ENCODE data around the gene NCF4.

The NCF4 gene

DNA sequence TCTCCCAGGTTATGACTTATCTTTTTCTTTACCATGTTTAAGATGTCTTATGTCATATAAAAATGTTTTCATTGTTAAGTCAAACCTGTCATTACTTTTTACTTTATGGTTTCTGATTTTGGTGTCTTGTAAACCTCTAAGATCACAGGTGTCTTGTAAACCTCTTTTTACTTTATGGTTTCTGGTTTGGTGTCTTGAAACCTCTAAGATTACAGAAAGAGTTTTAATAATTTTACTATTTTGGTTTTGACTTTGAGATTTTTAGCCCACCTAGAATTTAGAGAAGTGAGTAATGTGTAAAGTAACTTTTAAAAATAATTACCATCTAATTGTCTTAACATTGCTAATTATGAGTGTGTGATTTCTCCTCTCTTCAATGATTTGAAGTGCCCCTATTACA lies 55.2 kb downstream of the NCF4 start:
- no peaks in the 10 kb centered on the region for H3K9me3 ChIP-seq (ENCODE audit: control insufficient read depth, low read depth, low read length)
- H3K27ac ChIP-seq (ENCODE audit: low read length) = no peak overlapping the region
- H3K4me1 ChIP-seq (ENCODE audit: control insufficient read depth, low read depth, low read length) = peaks cover 17% of the 10 kb centered on the region
- no peaks in the 10 kb centered on the region for H3K36me3 ChIP-seq (ENCODE audit: control insufficient read depth, low read depth, low read length)
- H3K4me3 ChIP-seq (ENCODE audit: low read length) = no peak overlapping the region
- H3K9ac ChIP-seq (ENCODE audit: low read length) = no peak overlapping the region
- peaks cover 44% of the 10 kb centered on the region for H3K27me3 ChIP-seq (ENCODE audit: control insufficient read depth, insufficient read depth, low read length)

GRCh38 chr22:36918586-36919284 lies 57.9 kb downstream of the NCF4 start:
- Histone ChIP-seq H3K36me3 (ENCODE audit: control insufficient read depth, low read depth, low read length) (no peaks in the 10 kb centered on the region), H3K9me3 (ENCODE audit: control insufficient read depth, low read depth, low read length) (no peaks in the 10 kb centered on the region), H3K4me1 (ENCODE audit: control insufficient read depth, low read depth, low read length) (peaks cover 4% of the 10 kb centered on the region), H3K4me3 (ENCODE audit: low read length) (no peak overlapping the region), H3K27ac (ENCODE audit: low read length) (no peak overlapping the region), H3K27me3 (ENCODE audit: control insufficient read depth, insufficient read depth, low read length) (peaks cover 17% of the 10 kb centered on the region), H3K9ac (ENCODE audit: low read length) (no peak overlapping the region)

DNA sequence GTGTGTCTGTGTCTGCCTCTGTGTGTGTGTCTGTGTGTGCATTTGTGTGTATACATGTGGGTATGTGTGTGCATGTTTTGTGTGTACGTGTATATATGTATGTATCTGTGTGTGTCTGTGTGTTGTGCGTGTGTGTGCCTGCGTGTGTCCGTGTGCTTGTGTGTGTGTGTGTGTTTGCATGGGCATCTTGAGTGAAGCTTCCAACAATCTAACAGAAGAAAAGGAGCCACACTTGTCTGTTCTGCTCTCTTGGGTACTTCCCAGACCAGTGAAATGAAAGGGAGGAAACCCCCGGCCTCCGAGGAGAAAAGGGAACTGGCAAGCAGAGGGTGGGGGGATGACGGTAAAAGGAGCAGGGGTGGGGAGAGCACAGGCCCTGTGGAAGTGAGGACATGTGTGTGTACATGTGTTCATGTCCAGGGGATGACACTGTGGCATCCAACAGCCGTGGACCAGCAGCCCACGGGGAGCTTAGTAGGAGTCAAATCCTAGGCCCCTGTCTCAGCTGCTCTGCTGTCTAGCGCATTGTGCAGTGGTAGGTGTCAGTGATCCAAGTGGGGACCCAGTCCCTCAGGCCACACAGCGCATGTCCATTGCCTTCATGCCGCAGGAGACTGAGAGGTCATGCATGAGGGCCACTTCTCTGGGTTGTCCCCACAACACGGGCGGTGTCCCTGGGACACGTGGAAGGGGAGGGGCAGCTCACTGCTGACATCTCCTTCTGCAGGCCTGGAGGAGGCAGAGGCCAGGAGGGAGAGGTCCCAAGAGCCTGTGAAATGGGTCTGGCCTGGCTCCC lies 60.7 kb downstream of the NCF4 start:
- peaks cover 5% of the 10 kb centered on the region for H3K27me3 ChIP-seq (ENCODE audit: control insufficient read depth, insufficient read depth, low read length)
- no peak overlapping the region for H3K9ac ChIP-seq (ENCODE audit: low read length)
- no peak overlapping the region for H3K27ac ChIP-seq (ENCODE audit: low read length)
- H3K36me3 ChIP-seq (ENCODE audit: control insufficient read depth, low read depth, low read length) = no peaks in the 10 kb centered on the region
- peaks cover 4% of the 10 kb centered on the region for H3K4me1 ChIP-seq (ENCODE audit: control insufficient read depth, low read depth, low read length)
- no peaks in the 10 kb centered on the region for H3K9me3 ChIP-seq (ENCODE audit: control insufficient read depth, low read depth, low read length)
- H3K4me3 ChIP-seq (ENCODE audit: low read length) = no peak overlapping the region

DNA sequence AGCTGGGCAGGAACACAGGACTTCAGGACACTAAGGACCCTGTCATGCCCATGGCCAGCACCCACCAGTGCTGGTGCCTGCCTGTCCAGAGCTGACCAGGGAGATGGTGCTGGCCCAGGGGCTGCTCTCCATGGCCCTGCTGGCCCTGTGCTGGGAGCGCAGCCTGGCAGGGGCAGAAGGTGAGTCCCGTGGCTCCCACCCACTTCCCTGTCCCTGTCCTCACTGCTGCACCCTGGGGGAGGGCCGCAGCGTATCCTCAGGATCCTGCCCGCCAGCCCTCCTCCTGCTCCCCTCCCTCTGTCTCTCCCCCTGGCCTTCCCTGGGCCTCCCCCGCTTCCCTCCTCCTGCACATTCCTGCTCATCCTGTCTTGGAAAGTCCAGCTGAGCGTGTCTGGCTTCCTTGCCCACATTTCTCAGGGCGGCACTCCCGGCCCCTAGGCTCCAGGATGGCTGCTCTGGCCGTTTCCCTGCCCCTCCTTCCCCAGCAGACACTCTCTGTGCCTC lies 61.4 kb downstream of the NCF4 start:
- H3K9ac ChIP-seq (ENCODE audit: low read length) = no peak overlapping the region
- H3K36me3 ChIP-seq (ENCODE audit: control insufficient read depth, low read depth, low read length) = no peaks in the 10 kb centered on the region
- no peaks in the 10 kb centered on the region for H3K9me3 ChIP-seq (ENCODE audit: control insufficient read depth, low read depth, low read length)
- no peaks in the 10 kb centered on the region for H3K27me3 ChIP-seq (ENCODE audit: control insufficient read depth, insufficient read depth, low read length)
- H3K4me3 ChIP-seq (ENCODE audit: low read length) = no peak overlapping the region
- peaks cover 4% of the 10 kb centered on the region for H3K4me1 ChIP-seq (ENCODE audit: control insufficient read depth, low read depth, low read length)
- no peak overlapping the region for H3K27ac ChIP-seq (ENCODE audit: low read length)

GRCh38 chr22:36922711-36923110 lies 61.9 kb downstream of the NCF4 start:
- H3K27ac ChIP-seq (ENCODE audit: low read length) = no peak overlapping the region
- no peaks in the 10 kb centered on the region for H3K9me3 ChIP-seq (ENCODE audit: control insufficient read depth, low read depth, low read length)
- H3K4me1 ChIP-seq (ENCODE audit: control insufficient read depth, low read depth, low read length) = peaks cover 4% of the 10 kb centered on the region
- H3K9ac ChIP-seq (ENCODE audit: low read length) = no peak overlapping the region
- no peaks in the 10 kb centered on the region for H3K27me3 ChIP-seq (ENCODE audit: control insufficient read depth, insufficient read depth, low read length)
- no peaks in the 10 kb centered on the region for H3K36me3 ChIP-seq (ENCODE audit: control insufficient read depth, low read depth, low read length)
- H3K4me3 ChIP-seq (ENCODE audit: low read length) = no peak overlapping the region

DNA sequence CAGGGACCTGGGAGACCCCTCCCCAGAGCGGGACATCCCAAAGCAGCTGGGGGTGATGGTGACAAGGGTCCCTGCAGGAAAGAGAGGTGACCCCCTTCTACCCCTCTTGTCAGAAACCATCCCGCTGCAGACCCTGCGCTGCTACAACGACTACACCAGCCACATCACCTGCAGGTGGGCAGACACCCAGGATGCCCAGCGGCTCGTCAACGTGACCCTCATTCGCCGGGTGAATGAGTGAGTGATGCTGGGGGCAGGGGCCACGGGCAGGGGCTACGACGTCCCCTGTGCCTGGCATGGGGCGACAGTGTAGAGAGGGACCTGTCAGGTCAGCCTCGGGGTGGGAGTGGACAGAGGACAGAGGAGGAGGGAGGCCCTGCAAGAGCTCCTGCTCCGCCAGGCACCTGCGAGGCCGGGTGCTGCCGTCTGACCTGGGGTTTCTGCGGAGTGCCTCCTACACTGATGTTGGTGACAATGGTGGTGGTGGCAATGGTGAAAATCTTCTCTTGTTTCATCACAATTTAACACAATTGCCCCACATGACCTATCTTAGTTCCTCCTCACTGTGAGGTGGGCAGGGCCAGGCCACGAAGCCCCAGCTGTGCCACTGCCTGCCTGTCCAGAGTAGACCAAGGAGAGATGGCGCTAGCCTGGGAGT lies 62.5 kb downstream of the NCF4 start:
- Histone ChIP-seq H3K36me3 (ENCODE audit: control insufficient read depth, low read depth, low read length) (no peaks in the 10 kb centered on the region), H3K27me3 (ENCODE audit: control insufficient read depth, insufficient read depth, low read length) (no peaks in the 10 kb centered on the region), H3K27ac (ENCODE audit: low read length) (no peak overlapping the region), H3K4me3 (ENCODE audit: low read length) (no peak overlapping the region), H3K4me1 (ENCODE audit: control insufficient read depth, low read depth, low read length) (peaks cover 4% of the 10 kb centered on the region), H3K9ac (ENCODE audit: low read length) (no peak overlapping the region), H3K9me3 (ENCODE audit: control insufficient read depth, low read depth, low read length) (no peaks in the 10 kb centered on the region)

DNA sequence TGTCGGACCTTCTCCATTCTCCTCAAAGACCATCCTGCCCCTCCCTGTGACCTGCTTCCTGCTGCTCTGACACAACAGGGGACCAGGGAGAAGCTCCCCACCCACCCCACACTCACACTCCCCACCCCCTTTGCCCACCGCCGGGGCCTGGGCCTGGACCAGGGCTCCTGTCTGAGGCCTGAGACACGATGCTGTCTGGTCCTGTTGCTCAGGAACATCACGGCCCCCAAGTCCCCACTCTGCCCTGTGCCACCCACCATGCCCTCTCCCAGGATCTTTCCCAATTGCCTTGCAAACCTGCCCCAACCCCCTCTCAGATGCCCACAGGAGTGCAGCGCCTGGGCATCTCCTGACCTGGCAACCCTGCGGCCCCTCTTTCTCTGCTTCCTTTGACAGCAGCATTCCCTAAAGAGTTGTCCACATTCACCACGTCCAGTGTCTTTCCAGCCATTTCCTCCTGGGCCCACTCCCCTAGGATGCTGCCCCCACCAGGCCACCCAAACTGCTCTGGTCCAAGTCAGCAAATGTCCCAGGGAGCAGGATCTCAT lies 63.4 kb downstream of the NCF4 start:
- Histone ChIP-seq H3K27me3 (ENCODE audit: control insufficient read depth, insufficient read depth, low read length) (no peaks in the 10 kb centered on the region), H3K9ac (ENCODE audit: low read length) (no peak overlapping the region), H3K27ac (ENCODE audit: low read length) (no peak overlapping the region), H3K4me1 (ENCODE audit: control insufficient read depth, low read depth, low read length) (peaks cover 4% of the 10 kb centered on the region), H3K9me3 (ENCODE audit: control insufficient read depth, low read depth, low read length) (no peaks in the 10 kb centered on the region), H3K36me3 (ENCODE audit: control insufficient read depth, low read depth, low read length) (no peaks in the 10 kb centered on the region), H3K4me3 (ENCODE audit: low read length) (no peak overlapping the region)

- Histone ChIP-seq H3K27ac (ENCODE audit: low read length) (no peak overlapping the region), H3K4me3 (ENCODE audit: low read length) (no peak overlapping the region), H3K4me1 (ENCODE audit: control insufficient read depth, low read depth, low read length) (peaks cover 4% of the 10 kb centered on the region), H3K9me3 (ENCODE audit: control insufficient read depth, low read depth, low read length) (no peaks in the 10 kb centered on the region), H3K36me3 (ENCODE audit: control insufficient read depth, low read depth, low read length) (no peaks in the 10 kb centered on the region), H3K9ac (ENCODE audit: low read length) (no peak overlapping the region), H3K27me3 (ENCODE audit: control insufficient read depth, insufficient read depth, low read length) (no peaks in the 10 kb centered on the region)
Measured at GRCh38 chr22:36925388-36926290, 64.8 kb downstream of the NCF4 start.

GRCh38 chr22:36926309-36926708 lies 65.5 kb downstream of the NCF4 start:
- no peak overlapping the region for H3K4me3 ChIP-seq (ENCODE audit: low read length)
- no peaks in the 10 kb centered on the region for H3K27me3 ChIP-seq (ENCODE audit: control insufficient read depth, insufficient read depth, low read length)
- H3K9ac ChIP-seq (ENCODE audit: low read length) = no peak overlapping the region
- no peak overlapping the region for H3K27ac ChIP-seq (ENCODE audit: low read length)
- H3K9me3 ChIP-seq (ENCODE audit: control insufficient read depth, low read depth, low read length) = no peaks in the 10 kb centered on the region
- peaks cover 4% of the 10 kb centered on the region for H3K4me1 ChIP-seq (ENCODE audit: control insufficient read depth, low read depth, low read length)
- H3K36me3 ChIP-seq (ENCODE audit: control insufficient read depth, low read depth, low read length) = no peaks in the 10 kb centered on the region

- Histone ChIP-seq H3K4me3 (ENCODE audit: low read length) (no peak overlapping the region), H3K9me3 (ENCODE audit: control insufficient read depth, low read depth, low read length) (no peaks in the 10 kb centered on the region), H3K27ac (ENCODE audit: low read length) (no peak overlapping the region), H3K27me3 (ENCODE audit: control insufficient read depth, insufficient read depth, low read length) (no peaks in the 10 kb centered on the region), H3K9ac (ENCODE audit: low read length) (no peak overlapping the region), H3K4me1 (ENCODE audit: control insufficient read depth, low read depth, low read length) (peaks cover 4% of the 10 kb centered on the region), H3K36me3 (ENCODE audit: control insufficient read depth, low read depth, low read length) (no peaks in the 10 kb centered on the region)
Measured at GRCh38 chr22:36926721-36927435, 66.1 kb downstream of the NCF4 start.

All from iPS-18a (cell line).